Stimulated activated CD4-positive, alpha-beta T cell treated with anti-CD3 and anti-CD28 coated beads, Interleukin-12 subunit alpha, Interleukin-12 subunit beta, amount 100 ng/mL, for 24 hours (primary cell): ENCODE data around the gene FOXL2NB.
"Not testable (repeated sequence)": the region's sequence is repeated elsewhere in the genome, so short reads cannot be mapped to it uniquely, and the experiment has no call there.

ENCODE experiments used
- DNase-seq, 2 experiments: peaks; one replicate each; pipeline ENCODE4 v3.0.0-alpha.2; 2020; ENCODE audit warnings: low read depth in 2 of 2

FOXL2NB gene

DNA sequence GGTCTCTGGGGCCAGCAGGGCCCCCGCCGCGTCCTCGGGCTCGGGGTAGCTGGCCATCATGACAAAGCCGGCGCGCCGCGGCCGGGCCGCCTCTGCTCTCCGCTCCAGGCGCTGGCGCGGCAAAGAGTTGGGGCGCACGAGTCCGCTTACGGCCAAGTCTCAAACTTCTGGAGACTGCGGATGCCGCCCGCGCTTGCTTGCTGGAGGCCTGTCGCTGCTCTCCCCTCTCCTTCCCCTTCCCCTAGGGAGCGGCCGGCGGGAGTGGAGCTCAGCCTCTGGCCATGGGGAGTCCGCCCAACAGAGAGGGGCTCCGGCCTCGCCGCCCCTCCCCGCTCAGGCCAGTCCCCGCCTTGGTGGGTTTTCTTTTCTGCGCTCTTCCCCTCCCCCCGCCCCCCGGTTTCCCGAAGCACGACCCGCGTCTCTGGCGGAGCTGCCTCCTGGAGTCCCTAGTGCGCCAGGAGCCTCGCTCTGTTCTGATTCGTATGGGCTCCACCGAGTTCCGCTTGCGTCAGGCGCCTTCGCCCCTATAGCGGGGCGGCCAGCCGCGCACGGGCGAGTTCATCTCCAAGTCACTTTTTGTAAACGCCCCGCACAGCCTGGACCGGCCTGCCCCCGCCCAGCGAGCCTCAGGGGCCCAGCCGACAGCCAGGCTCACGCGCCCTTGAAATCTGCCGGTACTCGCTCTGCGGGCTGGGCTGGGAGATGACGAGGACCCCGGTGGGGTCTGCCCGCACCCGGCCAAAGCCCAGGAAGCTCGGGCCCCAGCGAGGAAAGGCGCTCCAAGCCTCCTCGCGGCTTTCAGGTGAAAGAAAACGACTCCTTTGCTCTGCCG, at the start of gene FOXL2NB, which contains the start of gene FOXL2:
Gene FOXL2NB, plus strand, starts transcription at position 555 of the 832 bp plus-strand sequence. Its CDS starts 148 bp downstream, at position 703.
Gene FOXL2, minus strand, starts transcription at position 475 of the 832 bp plus-strand sequence. Its CDS starts 415 bp downstream, at position 60.
- no peak for DNase-seq

DNA sequence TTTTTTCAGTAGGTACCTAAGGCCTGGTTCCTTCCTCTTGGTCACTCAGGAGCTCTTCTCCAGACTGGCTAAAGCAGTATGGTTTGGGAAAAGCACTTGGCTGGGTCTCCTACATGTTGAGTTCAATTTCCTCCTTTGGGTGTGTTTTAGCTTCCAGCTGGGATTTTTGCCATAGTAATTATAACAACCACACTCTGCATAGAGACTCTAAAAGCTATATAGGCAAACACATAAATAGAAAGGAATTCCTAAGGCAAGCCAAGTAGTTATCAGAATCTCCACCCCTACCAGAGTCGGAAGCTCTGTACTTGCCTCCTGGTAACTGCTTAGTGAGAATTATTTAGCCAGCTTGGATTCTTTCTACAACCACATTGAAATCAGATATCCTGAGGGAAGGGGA, 48.7 kb upstream of the FOXL2NB start:
- no peak for DNase-seq

DNA sequence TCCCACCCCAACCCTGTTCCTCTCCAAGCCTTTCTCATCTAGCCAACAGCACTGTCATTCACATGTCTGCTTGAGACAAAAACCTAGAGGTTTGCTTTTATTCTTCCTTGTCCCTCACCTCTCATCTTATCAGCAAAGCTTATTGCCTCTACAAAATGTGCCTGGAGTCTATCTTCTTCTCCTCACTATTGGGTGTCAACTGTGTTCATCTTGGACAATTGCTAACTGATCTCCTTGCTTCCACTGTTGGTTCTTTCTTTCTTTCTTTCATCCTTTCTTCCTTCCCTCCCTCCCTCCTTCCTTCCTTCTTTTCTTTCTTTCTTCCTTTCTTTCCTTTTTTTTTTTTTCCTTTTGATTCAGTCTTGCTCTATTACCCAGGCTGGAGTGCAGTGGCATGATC, 48.3 kb upstream of the FOXL2NB start:
- DNase-seq, result no peak

DNA sequence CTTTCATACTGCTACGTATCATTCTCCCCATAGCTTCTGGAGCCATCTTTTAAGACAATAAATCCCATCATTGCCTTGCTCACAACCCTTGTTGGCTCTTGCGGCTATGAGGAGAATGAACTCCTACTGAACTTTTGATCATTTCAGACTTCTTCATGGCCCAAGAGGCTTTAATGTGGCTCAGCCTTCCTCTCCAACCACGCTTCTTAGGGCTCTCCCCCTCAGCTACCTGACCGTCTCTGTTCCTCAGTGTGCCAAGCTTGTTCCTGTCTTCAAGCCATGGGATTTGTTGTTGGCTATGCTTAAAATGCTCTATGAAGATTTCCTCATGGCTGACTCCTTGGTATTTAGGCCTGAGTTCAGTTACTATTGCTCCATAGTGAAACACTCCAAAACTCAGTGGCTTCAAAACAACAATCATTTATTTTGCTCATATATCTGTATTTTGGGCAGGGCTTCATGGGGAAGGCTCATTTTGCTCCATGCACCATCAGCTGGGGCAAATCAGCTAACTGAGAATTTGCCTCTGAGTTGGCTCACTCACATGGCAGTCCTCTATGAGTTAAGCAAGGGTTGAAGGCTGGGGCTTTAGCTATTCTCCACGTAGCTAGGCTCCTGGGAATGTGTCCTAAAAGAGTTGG, 47.5 kb upstream of the FOXL2NB start:
- DNase-seq, result no peak

DNA sequence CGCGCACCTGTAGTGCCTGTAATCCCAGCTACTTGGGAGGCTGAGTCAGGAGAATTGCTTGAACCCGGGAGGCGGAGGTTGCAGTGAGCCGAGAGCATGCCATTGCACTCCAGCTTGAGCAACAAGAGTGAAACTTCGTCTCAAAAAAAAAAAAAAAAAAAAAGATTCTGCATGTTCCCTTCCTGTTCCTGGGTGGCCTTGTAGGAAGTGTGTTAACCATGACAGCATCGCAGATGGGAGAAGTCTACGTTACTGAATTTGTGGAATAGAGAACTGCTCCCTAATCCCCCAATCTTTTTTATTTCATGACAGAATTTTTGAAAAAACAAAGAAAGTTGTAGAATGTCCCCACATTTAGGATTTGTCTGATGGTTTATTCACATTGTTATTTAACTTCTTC, 45.5 kb upstream of the FOXL2NB start:
- no peak for DNase-seq

DNA sequence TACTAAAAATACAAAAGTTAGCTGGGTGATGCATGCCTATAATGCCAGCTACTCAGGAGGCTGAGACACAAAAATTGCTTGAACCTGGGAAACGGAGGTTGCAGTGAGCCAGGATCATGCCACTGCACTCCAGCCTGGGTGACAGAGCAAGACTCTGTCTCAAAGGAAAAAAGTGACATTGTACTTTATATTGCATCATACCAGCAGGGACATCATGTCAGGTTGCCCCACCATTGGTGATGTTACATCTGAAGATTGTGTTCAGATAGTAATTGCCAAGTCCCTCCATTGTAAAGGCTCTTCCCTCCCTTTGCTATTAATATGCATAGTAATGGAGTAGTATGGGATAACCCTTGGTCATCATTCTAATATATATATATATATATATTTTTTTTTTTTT, 44.8 kb upstream of the FOXL2NB start:
- no peak for DNase-seq

DNA sequence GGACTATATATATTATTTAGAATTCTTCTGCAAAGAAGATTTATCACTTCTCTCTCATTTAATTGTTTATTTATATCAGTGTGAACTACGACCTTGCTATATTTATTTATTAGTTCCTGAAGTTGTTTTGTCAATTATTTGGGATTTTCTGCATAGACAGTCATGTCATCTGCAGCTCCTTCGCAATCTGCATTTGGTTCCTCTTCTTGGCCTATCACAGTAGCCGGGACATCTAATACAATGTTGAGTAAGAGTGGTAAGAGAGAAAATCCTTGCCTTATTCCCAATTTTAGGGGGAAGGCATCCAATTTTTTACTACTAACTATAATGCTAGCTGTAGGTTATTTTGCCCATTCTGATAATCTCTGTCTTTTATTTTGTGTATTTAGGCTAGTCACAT, 39.5 kb upstream of the FOXL2NB start:
- no peak for DNase-seq

DNA sequence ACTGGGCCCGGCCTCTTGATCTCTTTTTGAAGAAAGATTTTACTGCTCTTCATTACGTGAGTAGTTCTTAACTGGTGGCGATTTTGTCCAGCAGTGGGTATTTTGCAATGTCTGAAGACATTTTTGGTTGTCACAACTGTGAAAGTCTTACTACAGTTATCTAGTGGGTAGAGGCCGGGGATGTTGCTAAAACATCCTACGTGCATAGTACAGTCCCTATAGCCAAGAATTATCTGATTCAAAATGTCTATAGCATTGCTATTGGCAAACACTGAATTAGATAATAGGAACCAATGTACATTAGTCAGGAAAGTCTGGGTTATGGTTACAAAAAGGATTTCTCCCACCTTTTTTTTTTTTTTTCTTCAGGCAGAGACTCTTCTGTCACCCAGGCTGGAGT, 38.2 kb upstream of the FOXL2NB start:
- DNase-seq, result no peak

DNA sequence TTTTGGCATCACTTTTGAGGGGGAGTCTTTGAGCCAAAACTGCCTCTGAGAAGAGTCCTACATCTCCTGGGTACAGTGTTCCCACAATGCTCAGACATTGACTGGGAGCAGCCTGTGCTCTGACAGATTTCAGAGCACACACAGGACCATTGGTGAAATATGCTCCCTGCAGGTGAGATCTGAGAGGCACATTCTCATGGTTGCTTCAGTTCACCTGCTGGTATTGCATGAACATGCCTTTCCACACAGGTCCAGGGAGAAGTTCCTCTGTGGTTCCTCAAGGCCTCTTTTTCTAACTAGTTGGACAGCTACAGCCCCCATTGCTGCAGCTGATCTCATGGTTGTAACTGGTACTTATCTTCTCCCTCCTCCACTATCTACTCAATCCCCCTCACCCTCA, 37.1 kb upstream of the FOXL2NB start:
- DNase-seq, result no peak

DNA sequence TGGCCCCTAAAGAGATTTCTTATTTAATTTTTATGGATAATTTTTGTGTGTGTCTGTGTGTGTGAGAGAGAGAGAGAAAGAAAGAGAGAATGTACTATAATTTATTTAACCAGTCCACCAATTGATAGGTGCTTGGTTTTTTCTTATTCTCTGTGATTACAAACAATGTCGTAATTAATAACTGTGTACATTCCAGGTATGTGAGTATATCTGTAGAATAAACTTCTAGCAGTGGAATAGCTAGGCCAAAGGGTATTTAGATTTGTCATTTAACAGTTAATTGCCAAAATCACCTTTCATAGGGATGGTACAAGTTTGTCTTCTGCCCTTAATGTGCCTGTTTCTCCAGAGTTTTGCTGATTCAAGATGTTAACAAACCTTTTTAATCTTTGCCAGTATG, 35.4 kb upstream of the FOXL2NB start:
- DNase-seq, result no peak

DNA sequence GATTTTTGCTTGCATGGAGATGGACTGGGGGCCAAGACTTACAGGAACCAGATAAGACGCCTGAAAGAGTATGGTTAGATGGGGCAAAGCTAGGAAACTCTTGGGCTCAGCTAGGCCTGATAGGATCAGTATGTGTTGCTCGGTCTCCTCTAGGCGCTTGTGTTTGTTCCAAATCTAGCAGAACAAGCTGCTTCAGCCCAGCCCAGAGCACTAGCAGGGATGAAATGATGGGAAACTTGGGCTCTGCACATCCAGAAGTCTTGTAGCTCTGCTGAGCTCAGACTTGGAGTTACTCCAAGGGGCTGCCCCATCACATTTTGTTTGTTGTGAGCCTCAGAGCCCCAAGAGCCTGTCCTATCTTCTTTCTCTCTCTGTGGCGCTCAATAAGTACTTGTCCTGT, 34.8 kb upstream of the FOXL2NB start:
- DNase-seq, result no peak

DNA sequence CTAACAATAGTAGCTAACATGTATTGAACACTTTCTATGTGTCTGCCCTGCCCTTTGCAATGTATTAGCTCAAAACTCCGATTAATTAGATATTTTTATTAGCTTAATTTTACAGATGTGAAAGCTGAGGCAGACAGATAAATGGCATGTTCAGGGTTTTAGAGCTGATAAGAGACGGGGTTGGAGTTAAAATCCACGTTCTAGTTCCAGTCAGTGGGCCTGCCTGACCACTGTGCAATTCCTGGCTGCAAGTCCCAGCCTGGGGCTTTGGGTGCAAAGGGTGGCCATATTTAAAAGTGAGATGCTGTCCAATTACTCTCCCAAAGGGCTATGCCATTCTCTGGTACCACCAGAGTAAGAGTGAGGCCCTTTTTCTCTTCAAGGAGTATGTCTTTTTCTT, 33.3 kb upstream of the FOXL2NB start:
- DNase-seq, result no peak

DNA sequence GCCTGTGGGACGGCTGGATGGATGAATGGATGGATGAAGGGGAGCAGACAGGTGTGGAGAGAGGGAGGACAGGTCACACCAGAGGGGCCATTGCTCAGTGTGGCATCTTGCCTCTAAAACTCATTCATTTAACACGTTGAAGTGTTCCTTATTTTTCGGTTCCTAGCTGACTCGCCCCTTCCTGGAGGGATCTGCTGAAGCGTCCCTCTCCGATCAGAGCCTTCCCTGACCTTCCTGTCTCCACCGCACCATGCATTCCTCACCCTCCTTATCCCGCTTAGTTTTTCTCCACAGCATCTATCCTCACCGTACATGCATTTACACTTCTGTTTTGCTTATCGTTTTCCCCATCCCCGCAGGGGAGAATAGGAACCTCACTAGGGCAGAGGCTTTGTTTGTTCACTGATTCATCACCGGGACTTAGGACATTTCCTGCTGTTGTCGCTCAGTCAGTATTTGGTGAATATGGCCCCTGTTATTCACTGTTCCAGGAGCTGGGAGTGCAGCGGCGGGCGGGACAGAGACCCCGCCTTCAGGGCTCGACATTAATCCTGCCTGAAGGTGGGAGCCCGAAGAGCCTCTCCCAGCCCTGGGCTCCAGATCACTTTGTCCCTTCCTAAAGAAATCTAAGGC, 32.0 kb upstream of the FOXL2NB start:
- DNase-seq, result no peak

DNA sequence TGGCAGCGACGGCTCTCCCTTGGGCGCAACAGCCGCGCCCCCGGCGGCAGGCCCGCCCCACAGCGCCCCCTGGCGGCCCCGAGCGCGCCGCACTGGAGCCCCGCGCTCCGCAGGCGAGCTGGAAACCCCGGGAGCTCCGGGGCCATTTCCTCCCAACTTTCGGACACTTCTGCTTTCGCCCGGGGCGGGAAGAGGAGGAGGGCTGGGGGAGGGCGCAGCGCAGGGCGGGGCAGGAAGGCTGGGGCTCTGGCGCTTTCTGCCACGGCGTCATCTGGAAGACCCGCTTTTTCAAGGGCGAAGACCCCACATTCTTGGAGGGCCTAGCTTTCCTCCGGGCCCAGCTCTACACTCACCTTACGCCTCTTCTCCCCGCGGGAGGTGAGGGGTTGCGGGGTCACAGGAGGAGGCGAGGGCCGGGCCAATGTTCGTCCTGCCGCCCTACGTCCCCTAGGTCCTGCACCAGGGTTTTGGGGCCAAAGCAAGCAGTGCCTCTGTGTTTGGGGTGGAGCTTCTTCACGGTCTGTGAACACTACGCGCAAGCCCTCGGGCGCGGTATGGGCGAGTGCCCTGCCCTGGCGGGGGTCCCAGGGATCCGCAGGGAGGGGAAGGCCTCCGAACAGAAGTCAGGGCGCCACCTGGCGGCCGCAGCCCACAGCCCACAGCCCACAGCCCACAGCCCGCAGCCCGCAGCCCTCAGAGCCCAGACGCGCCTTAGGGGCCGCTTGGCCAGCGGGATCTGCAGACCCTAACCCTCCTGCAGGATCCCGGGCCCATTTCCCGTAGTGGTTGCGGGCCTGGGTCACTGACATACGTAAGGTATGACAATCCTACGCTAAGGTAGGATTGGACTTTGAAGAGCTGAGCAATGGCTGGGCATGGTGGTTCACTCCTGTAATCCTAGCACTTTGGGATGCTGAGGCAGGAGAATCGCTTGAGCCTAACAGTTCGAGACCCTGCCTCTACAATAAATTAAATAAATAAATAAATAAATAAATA, 31.2 kb upstream of the FOXL2NB start:
- peak; percentile 62 to 78 for DNase-seq

DNA sequence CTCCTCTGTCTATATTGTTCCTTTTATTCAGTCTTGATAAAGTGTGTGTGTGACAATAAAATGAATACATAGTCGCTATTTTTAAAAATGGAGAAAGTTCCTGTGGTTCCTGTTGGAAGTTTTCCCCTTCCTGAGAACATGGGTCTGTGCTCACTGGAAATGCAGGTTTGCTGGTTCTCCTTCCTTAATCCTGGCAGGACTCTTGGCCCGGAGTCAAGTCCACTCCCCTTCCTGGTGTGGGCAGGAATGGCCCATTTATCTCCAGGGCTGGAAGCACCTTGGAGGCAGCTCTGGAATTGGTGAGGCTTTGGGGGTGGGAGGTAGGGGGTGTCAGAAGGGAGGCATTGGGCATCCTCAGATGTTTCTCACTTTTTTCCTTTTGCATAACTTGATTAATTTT, 30.2 kb upstream of the FOXL2NB start:
- no peak for DNase-seq

DNA sequence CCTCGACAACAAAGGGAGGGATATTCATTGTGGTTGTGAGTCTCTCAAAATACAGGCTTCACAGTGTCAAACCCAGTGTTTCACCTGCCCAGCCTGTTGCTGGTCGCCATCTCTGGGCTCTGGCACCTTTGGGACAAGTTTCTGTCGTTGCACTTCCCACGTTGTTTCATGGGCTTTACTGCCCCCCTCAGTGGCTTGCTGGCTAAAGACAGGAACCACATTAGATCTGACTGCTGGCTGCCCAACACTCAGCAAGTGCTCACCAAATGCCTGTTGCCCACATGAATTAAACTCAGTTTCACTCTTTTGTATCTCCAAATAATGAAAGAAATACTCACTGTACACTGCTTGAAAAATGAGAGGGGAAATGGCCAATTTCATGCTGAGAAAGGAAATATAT, 27.7 kb upstream of the FOXL2NB start:
- no peak for DNase-seq

DNA sequence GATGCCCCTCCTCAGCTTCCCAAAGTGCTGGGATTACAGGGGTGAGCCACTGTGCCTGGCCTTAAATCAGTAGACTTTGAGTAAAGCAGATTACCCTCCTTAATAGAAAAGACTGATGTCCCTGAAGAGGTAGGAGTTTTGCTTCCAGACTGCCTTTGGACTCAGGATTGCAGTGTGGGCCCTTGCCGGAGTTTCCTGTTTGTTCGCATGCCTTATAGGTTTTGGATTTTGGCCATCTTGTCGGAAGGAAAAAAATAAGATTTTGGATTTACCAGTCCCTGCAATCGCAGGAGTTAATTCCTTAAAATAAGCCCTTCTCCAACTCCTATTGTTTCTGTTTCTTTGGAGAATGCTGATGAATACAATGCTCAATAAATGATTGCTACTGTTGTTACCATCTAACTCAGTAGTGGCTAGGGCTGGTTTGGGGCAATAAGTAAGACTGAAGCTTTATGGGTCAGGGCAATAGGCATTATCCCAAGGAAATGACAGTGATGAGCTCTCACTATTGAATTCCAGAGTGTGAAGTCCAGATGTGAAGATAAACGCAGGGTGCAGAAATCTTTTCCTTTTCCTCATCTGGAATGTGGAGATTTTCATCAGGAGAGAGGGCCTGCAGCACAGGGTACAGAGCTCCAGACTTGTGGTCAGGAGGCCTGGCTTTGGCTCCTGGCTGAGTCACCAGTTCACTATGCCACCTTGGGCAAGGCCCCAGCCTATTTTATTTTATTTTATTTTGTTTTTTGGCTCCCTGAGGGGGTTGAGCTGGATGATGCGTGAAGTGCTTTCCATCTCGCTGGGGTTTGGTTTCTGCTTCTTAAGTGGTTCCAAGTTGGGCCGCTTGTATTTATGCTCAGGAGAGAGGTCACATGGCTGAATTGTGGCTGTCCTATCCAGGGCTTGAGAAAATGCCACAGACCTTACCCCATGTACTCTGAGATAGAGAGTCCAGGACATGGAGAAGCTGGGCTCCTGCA, 25.4 kb upstream of the FOXL2NB start:
- DNase-seq, result no peak

DNA sequence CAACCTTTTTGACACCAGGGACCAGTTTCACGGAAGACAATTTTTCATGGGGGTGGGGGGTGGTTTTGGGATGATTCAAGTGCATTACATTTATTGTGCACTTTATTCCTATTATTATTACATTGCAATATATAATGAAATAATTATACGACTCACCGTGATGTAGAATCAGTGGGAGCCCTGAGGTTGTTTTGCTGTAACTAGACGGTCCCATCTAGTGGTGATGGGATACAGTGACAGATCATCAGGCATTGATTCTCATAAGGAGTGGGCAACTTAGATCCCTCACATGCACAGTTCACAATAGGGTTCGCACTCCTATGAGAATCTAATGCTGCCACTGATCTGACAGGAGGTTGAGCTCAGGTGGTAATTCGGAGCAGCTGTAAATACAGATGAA, 24.6 kb upstream of the FOXL2NB start:
- DNase-seq, result not testable (repeated sequence)

DNA sequence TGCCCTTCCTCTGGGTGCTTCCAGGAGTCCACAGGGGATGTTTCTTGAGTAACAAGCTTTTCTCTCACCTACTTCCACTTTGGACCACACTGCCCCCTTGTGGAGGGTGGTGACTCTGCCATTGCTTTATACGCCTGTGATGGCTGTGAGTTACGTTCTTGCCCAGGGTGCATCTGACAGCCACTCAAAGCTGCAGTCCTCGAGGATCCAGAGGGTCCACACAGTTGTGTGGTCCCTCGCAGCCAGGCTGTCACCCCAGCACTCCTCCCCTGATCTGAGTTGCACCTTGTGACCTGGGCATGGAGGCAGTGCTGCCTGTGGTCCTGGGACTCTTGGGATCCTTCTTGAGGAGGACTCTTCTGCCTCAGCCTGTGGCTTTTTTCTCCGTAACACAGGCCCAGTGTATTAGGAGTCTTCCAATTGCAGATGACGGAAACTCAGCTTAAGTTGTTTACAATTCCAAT, 23.5 kb upstream of the FOXL2NB start:
- DNase-seq, result peak; percentile 59 to 82

DNA sequence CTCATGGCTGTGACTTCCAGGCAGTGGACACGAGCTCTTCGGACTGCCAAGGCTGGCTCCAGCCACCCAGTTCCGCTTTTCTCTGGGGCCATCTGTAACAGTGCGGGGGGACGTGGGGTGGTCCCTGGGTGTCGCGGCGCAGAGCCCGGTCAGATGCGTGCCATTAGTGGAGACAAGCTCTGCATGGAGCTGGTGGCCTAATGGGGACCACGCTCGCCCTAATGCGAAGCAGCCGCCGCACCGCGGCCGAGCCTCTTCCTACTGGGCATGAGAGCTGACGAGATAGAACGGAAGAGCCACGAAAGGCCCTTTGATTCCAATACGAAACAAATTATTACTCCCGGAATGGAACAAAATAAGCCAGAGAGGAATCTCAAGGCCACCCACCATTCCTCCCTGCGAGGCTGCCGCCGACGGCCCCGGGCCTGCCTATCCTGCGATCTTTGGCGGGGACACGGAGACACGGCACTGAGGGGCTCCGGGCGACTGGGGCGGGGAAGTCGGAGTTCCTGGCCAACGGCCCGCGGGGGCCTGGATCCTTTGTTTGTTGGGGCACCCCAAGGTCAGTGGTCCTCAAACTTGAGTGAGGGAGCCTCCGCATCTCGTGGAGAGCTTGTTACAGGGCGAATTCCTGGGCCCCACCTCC, 18.2 kb upstream of the FOXL2NB start:
- DNase-seq, result no peak
